Measurements from ENCODE around the gene HIVEP3. TPM values are rescaled to one million over a fixed set of nuclear protein-coding genes. Genes with fewer than 3 reads are reported as not detected.

HIVEP3 gene
- total RNA-seq, 2 donors from 2014 or later, result 0.13 to 0.99 TPM

DNA sequence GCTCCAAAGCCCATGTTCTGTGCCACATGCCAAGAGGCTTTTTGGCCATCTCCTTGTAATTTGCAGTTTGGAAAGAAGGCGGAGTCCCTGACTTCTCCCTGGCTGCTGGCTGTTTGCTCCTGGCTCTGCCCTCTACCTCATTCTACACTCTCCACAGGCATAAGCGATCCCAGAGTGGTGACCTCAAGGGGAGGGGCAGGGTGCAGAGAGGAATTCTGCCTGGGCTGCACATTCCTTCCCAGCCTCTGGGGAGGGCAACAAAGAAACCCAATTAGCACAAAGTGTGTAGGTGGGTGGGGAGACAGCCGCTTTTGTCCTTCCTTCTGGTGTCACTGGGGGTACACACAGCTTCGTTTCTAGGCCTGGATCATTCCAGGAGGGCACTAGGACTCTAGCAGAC, 95.3 kb downstream of the HIVEP3 start:
- peaks cover 2% of the 10 kb centered on the region for H3K27me3 ChIP-seq (ENCODE audit: control insufficient read depth, insufficient read depth, low read length, poor library complexity, severe bottlenecking)
- WGBS, 2 experiments (ENCODE audit: insufficient coverage in 1 of 2, insufficient read length in 1 of 2), result 25% methylated on average over 4 of the region's 4 CpGs; no CpG with 5 or more reads in 1 of the 2 experiments
- Mint-ChIP-seq H3K27ac (peak overlapping the region; percentile 41), H3K9me3 (no peaks in the 10 kb centered on the region), H3K27me3 (ENCODE audit: insufficient read depth) (no peaks in the 10 kb centered on the region), H3K4me3 (no peak overlapping the region), H3K4me1 (peaks cover 21% of the 10 kb centered on the region), H3K36me3 (ENCODE audit: low read depth) (no peaks in the 10 kb centered on the region)
- H3K4me1 ChIP-seq (ENCODE audit: control insufficient read depth, insufficient read depth, low read length), result peaks cover 12% of the 10 kb centered on the region
- no peak overlapping the region for H3K27ac ChIP-seq (ENCODE audit: low read depth, low read length)
- no peak overlapping the region for H3K9ac ChIP-seq (ENCODE audit: extremely low read depth, low read length, poor library complexity, severe bottlenecking)
- no peaks in the 10 kb centered on the region for H3K9me3 ChIP-seq (ENCODE audit: control insufficient read depth, low read length)
- H3K36me3 ChIP-seq (ENCODE audit: control insufficient read depth, insufficient read depth, low read length), result no peaks in the 10 kb centered on the region
- TF ChIP-seq, protein P1, sequence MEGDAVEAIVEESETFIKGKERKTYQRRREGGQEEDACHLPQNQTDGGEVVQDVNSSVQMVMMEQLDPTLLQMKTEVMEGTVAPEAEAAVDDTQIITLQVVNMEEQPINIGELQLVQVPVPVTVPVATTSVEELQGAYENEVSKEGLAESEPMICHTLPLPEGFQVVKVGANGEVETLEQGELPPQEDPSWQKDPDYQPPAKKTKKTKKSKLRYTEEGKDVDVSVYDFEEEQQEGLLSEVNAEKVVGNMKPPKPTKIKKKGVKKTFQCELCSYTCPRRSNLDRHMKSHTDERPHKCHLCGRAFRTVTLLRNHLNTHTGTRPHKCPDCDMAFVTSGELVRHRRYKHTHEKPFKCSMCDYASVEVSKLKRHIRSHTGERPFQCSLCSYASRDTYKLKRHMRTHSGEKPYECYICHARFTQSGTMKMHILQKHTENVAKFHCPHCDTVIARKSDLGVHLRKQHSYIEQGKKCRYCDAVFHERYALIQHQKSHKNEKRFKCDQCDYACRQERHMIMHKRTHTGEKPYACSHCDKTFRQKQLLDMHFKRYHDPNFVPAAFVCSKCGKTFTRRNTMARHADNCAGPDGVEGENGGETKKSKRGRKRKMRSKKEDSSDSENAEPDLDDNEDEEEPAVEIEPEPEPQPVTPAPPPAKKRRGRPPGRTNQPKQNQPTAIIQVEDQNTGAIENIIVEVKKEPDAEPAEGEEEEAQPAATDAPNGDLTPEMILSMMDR (conservative IDR thresholded peaks at IDR 0.05), result no peak
- no peak overlapping the region for H3K4me3 ChIP-seq (ENCODE audit: low read length)
- peak; percentile 94 for DNase-seq

DNA sequence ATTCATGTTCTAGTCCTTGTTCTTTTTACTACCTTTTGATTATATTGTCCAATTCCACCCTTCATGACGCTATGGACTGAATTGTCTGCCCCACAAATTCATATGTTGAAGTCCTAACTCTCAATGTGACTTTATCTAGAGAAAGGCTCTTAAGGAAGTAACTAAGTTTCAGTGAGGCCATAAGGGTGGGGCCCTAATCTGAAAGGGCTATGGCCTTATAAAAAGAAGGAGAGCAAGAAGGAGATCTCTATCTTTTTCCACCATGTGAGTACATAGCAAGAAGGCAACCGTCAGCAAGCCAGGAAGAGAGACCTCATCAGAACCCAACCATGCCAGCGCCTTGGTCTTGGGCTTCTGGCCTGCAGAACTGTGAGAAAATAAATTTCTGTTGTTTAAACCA, 95.9 kb downstream of the HIVEP3 start:
- DNase-seq, result no peak
- H3K4me3 Mint-ChIP-seq, result no peak overlapping the region
- Histone ChIP-seq H3K4me3 (ENCODE audit: low read length) (no peak overlapping the region), H3K4me1 (ENCODE audit: control insufficient read depth, insufficient read depth, low read length) (peaks cover 12% of the 10 kb centered on the region), H3K27ac (ENCODE audit: low read depth, low read length) (no peak overlapping the region), H3K9ac (ENCODE audit: extremely low read depth, low read length, poor library complexity, severe bottlenecking) (no peak overlapping the region), H3K9me3 (ENCODE audit: control insufficient read depth, low read length) (no peaks in the 10 kb centered on the region), H3K27me3 (ENCODE audit: control insufficient read depth, insufficient read depth, low read length, poor library complexity, severe bottlenecking) (peaks cover 4% of the 10 kb centered on the region), H3K36me3 (ENCODE audit: control insufficient read depth, insufficient read depth, low read length) (no peaks in the 10 kb centered on the region)
- no peaks in the 10 kb centered on the region for H3K27me3 Mint-ChIP-seq (ENCODE audit: insufficient read depth)
- peaks cover 21% of the 10 kb centered on the region for H3K4me1 Mint-ChIP-seq
- H3K9me3 Mint-ChIP-seq, result no peaks in the 10 kb centered on the region
- TF ChIP-seq, protein P1 (conservative IDR thresholded peaks at IDR 0.05), result no peak
- no peaks in the 10 kb centered on the region for H3K36me3 Mint-ChIP-seq (ENCODE audit: low read depth)
- 79 to 100% methylated on average over 1 to 3 of the region's 3 CpGs for WGBS, 2 experiments (ENCODE audit: insufficient coverage in 1 of 2, insufficient read length in 1 of 2)
- H3K27ac Mint-ChIP-seq, result no peak overlapping the region

DNA sequence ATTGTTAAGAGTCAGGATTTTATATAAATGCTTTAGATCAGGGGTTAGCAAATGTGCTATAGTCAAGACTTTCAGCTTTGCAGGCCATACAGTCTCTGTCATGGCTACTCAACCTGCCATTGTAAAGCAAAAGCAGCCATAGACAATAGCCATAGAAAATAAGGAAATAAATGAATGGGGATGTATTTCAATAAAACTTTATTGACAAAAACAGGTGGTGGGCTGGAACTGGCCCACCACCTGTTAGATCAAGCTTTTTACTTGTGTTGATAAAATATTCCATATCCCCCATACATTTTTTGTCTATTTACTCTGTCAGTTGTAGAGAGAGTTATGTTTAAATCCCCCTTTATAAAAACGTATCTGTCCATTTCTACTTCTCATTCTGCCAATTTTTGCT, 98.9 kb downstream of the HIVEP3 start:
- Mint-ChIP-seq H3K27me3 (ENCODE audit: insufficient read depth) (no peaks in the 10 kb centered on the region), H3K36me3 (ENCODE audit: low read depth) (no peaks in the 10 kb centered on the region), H3K4me1 (peaks cover 18% of the 10 kb centered on the region), H3K9me3 (no peaks in the 10 kb centered on the region), H3K27ac (no peak overlapping the region), H3K4me3 (no peak overlapping the region)
- no CpG with 5 or more reads among the region's 1 CpG for WGBS, 2 experiments (ENCODE audit: insufficient coverage in 1 of 2, insufficient read length in 1 of 2)
- Histone ChIP-seq H3K4me3 (ENCODE audit: low read length) (no peak overlapping the region), H3K27ac (ENCODE audit: low read depth, low read length) (no peak overlapping the region), H3K36me3 (ENCODE audit: control insufficient read depth, insufficient read depth, low read length) (no peaks in the 10 kb centered on the region), H3K4me1 (ENCODE audit: control insufficient read depth, insufficient read depth, low read length) (peaks cover 12% of the 10 kb centered on the region), H3K9me3 (ENCODE audit: control insufficient read depth, low read length) (no peaks in the 10 kb centered on the region), H3K9ac (ENCODE audit: extremely low read depth, low read length, poor library complexity, severe bottlenecking) (no peak overlapping the region), H3K27me3 (ENCODE audit: control insufficient read depth, insufficient read depth, low read length, poor library complexity, severe bottlenecking) (peaks cover 4% of the 10 kb centered on the region)
- DNase-seq, result no peak
- TF ChIP-seq, protein P1 (conservative IDR thresholded peaks at IDR 0.05), result no peak
